GM21786 (cell line): ENCODE results near the gene MLLT3.

Experiments
- ATAC-seq: cut with Tn5 transposase; IDR thresholded peaks from one replicate; pipeline ENCODE4 v1.9.1; 2021; ENCODE audit not compliant: unreplicated experiment

MLLT3 gene

GRCh38 chr9:20314981-20315380 is 307.3 kb downstream of the MLLT3 start:
- no peak for ATAC-seq

- no peak for ATAC-seq
Measured at GRCh38 chr9:20313415-20313814, 308.9 kb downstream of the MLLT3 start.

GRCh38 chr9:20312732-20313131 is 309.6 kb downstream of the MLLT3 start:
- no peak for ATAC-seq

- no peak for ATAC-seq
Measured at GRCh38 chr9:20310024-20310423, 312.3 kb downstream of the MLLT3 start.

- no peak for ATAC-seq
Measured at GRCh38 chr9:20309124-20309523, 313.2 kb downstream of the MLLT3 start.

- ATAC-seq, result no peak
Measured at GRCh38 chr9:20307621-20308020, 314.7 kb downstream of the MLLT3 start.

- no peak for ATAC-seq
Measured at GRCh38 chr9:20305452-20305851, 316.8 kb downstream of the MLLT3 start.

GRCh38 chr9:20303996-20304395 is 318.3 kb downstream of the MLLT3 start:
- ATAC-seq, result no peak

GRCh38 chr9:20303066-20303465 is 319.2 kb downstream of the MLLT3 start:
- ATAC-seq, result no peak

- no peak for ATAC-seq
Measured at GRCh38 chr9:20302197-20302596, 320.1 kb downstream of the MLLT3 start.

- no peak for ATAC-seq
Measured at GRCh38 chr9:20300430-20301115, 321.7 kb downstream of the MLLT3 start.

GRCh38 chr9:20297646-20298084 is 324.6 kb downstream of the MLLT3 start:
- ATAC-seq, result no peak

- ATAC-seq, result no peak
Measured at GRCh38 chr9:20295555-20295954, 326.7 kb downstream of the MLLT3 start.

- no peak for ATAC-seq
Measured at GRCh38 chr9:20294046-20294750, 328.1 kb downstream of the MLLT3 start.

- ATAC-seq, result no peak
Measured at GRCh38 chr9:20292002-20292401, 330.3 kb downstream of the MLLT3 start.
